BLaER1 (cell line): ENCODE results near the gene SCN5A.

Experiments
- H3K27ac ChIP-seq: shearing (Covaris generic); formaldehyde crosslinking; 2 replicates; pipeline ENCODE4 v1.8.1; 2022
- H3K27me3 ChIP-seq: shearing (Covaris generic); formaldehyde crosslinking; 2 replicates; pipeline ENCODE4 v1.8.1; 2022
- H3K36me3 ChIP-seq: shearing (Covaris generic); formaldehyde crosslinking; 2 replicates; pipeline ENCODE4 v1.8.1; 2022
- H3K4me1 ChIP-seq: shearing (Covaris generic); formaldehyde crosslinking; 2 replicates; pipeline ENCODE4 v1.8.1; 2022
- H3K4me2 ChIP-seq: shearing (Covaris generic); formaldehyde crosslinking; 2 replicates; pipeline ENCODE4 v1.8.1; 2022
- H3K4me3 ChIP-seq: shearing (Covaris generic); formaldehyde crosslinking; 2 replicates; pipeline ENCODE4 v1.8.1; 2022
- H3K9ac ChIP-seq: shearing (Covaris generic); formaldehyde crosslinking; 2 replicates; pipeline ENCODE4 v1.8.1; 2022
- H3K9me3 ChIP-seq: shearing (Covaris generic); formaldehyde crosslinking; 2 replicates; pipeline ENCODE4 v1.8.1; 2022
- H4K20me1 ChIP-seq: shearing (Covaris generic); formaldehyde crosslinking; 2 replicates; pipeline ENCODE4 v1.8.1; 2022
- Cebpa-rat ChIP-seq: shearing (Covaris generic); IDR thresholded peaks from 2 replicates; pipeline ENCODE4 v1.8.1; 2022

SCN5A gene

GRCh38 chr3:38649500-38650247 lies at the start of gene SCN5A:
TSS of gene SCN5A (minus strand) at chr3:38649687. CDS start at chr3:38633307, 16,380 bp downstream.
- no peaks in the 10 kb centered on the region for H3K9me3 ChIP-seq
- peak within 1 kb of the TSS; percentile 69 for H3K27ac ChIP-seq
- no peaks in the 10 kb centered on the region for H4K20me1 ChIP-seq
- peak within 1 kb of the TSS; percentile 82 for H3K9ac ChIP-seq
- peak within 1 kb of the TSS; percentile 81 for H3K4me3 ChIP-seq
- peak within 1 kb of the TSS; percentile 99 for H3K4me2 ChIP-seq
- peaks cover 13% of the 10 kb centered on the region for H3K27me3 ChIP-seq
- TF ChIP-seq Cebpa-rat = no peak
- H3K36me3 ChIP-seq = no peaks in the 10 kb centered on the region
- H3K4me1 ChIP-seq = peaks cover 16% of the 10 kb centered on the region

- H3K9ac ChIP-seq = no peak overlapping the region
- H3K27me3 ChIP-seq = no peaks in the 10 kb centered on the region
- no peaks in the 10 kb centered on the region for H3K4me1 ChIP-seq
Observed at GRCh38 chr3:38698760-38699159, 49.3 kb upstream of the SCN5A start.

GRCh38 chr3:38698061-38698460 lies 48.6 kb upstream of the SCN5A start:
- TF ChIP-seq Cebpa-rat = no peak
- H3K9me3 ChIP-seq = no peaks in the 10 kb centered on the region
- no peak overlapping the region for H3K9ac ChIP-seq

More at GRCh38 chr3:38698760-38699159, 49.3 kb upstream of the SCN5A start:
- Histone ChIP-seq H3K4me3 (no peak overlapping the region), H3K27ac (no peak overlapping the region), H3K4me2 (no peak overlapping the region), H3K9me3 (no peaks in the 10 kb centered on the region), H3K36me3 (no peaks in the 10 kb centered on the region), H4K20me1 (no peaks in the 10 kb centered on the region)
- TF ChIP-seq Cebpa-rat = no peak

GRCh38 chr3:38696034-38696433 lies 46.5 kb upstream of the SCN5A start:
- H3K9ac ChIP-seq = no peak overlapping the region
- no peaks in the 10 kb centered on the region for H3K4me1 ChIP-seq
- H3K36me3 ChIP-seq = no peaks in the 10 kb centered on the region
- H3K27me3 ChIP-seq = no peaks in the 10 kb centered on the region
- no peak for TF ChIP-seq Cebpa-rat
- H3K4me3 ChIP-seq = no peak overlapping the region
- H3K4me2 ChIP-seq = no peak overlapping the region
- no peak overlapping the region for H3K27ac ChIP-seq
- no peaks in the 10 kb centered on the region for H4K20me1 ChIP-seq
- no peaks in the 10 kb centered on the region for H3K9me3 ChIP-seq

More at GRCh38 chr3:38698061-38698460, 48.6 kb upstream of the SCN5A start:
- no peak overlapping the region for H3K27ac ChIP-seq
- no peaks in the 10 kb centered on the region for H4K20me1 ChIP-seq
- H3K4me3 ChIP-seq = no peak overlapping the region
- H3K27me3 ChIP-seq = no peaks in the 10 kb centered on the region
- no peak overlapping the region for H3K4me2 ChIP-seq
- H3K4me1 ChIP-seq = no peaks in the 10 kb centered on the region
- H3K36me3 ChIP-seq = no peaks in the 10 kb centered on the region

GRCh38 chr3:38690185-38690584 lies 40.7 kb upstream of the SCN5A start:
- Histone ChIP-seq H3K4me1 (no peaks in the 10 kb centered on the region), H3K36me3 (no peaks in the 10 kb centered on the region), H3K4me3 (no peak overlapping the region), H3K27ac (no peak overlapping the region), H3K9ac (no peak overlapping the region), H3K9me3 (no peaks in the 10 kb centered on the region), H3K4me2 (no peak overlapping the region), H3K27me3 (no peaks in the 10 kb centered on the region), H4K20me1 (no peaks in the 10 kb centered on the region)
- TF ChIP-seq Cebpa-rat = no peak

GRCh38 chr3:38689774-38690173 lies 40.3 kb upstream of the SCN5A start:
- Histone ChIP-seq H3K27ac (no peak overlapping the region), H3K4me1 (no peaks in the 10 kb centered on the region), H4K20me1 (no peaks in the 10 kb centered on the region), H3K36me3 (no peaks in the 10 kb centered on the region), H3K4me2 (no peak overlapping the region), H3K9ac (no peak overlapping the region), H3K9me3 (no peaks in the 10 kb centered on the region), H3K27me3 (no peaks in the 10 kb centered on the region), H3K4me3 (no peak overlapping the region)
- no peak for TF ChIP-seq Cebpa-rat

- no peak overlapping the region for H3K4me3 ChIP-seq
- no peak for TF ChIP-seq Cebpa-rat
- no peaks in the 10 kb centered on the region for H3K27me3 ChIP-seq
- no peak overlapping the region for H3K4me2 ChIP-seq
- no peak overlapping the region for H3K27ac ChIP-seq
- no peaks in the 10 kb centered on the region for H3K4me1 ChIP-seq
- no peaks in the 10 kb centered on the region for H3K36me3 ChIP-seq
- H3K9me3 ChIP-seq = no peaks in the 10 kb centered on the region
- H3K9ac ChIP-seq = no peak overlapping the region
- H4K20me1 ChIP-seq = no peaks in the 10 kb centered on the region
Observed at GRCh38 chr3:38689346-38689745, 39.9 kb upstream of the SCN5A start.

GRCh38 chr3:38687321-38687720 lies 37.8 kb upstream of the SCN5A start:
- Histone ChIP-seq H3K9ac (no peak overlapping the region), H3K36me3 (no peaks in the 10 kb centered on the region), H3K4me2 (no peak overlapping the region), H3K4me1 (no peaks in the 10 kb centered on the region), H3K4me3 (no peak overlapping the region), H3K27ac (no peak overlapping the region), H3K9me3 (no peaks in the 10 kb centered on the region), H3K27me3 (no peaks in the 10 kb centered on the region), H4K20me1 (no peaks in the 10 kb centered on the region)
- no peak for TF ChIP-seq Cebpa-rat

- Histone ChIP-seq H3K27ac (no peak overlapping the region), H3K9ac (no peak overlapping the region), H3K4me2 (no peak overlapping the region), H3K9me3 (no peaks in the 10 kb centered on the region), H3K27me3 (no peaks in the 10 kb centered on the region), H4K20me1 (no peaks in the 10 kb centered on the region), H3K4me1 (no peaks in the 10 kb centered on the region), H3K36me3 (no peaks in the 10 kb centered on the region), H3K4me3 (no peak overlapping the region)
- TF ChIP-seq Cebpa-rat = no peak
Observed at GRCh38 chr3:38684546-38684945, 35.1 kb upstream of the SCN5A start.

GRCh38 chr3:38669668-38670067 lies 20.2 kb upstream of the SCN5A start:
- Histone ChIP-seq H3K4me2 (no peak overlapping the region), H3K27ac (no peak overlapping the region), H3K36me3 (no peaks in the 10 kb centered on the region), H3K4me1 (no peaks in the 10 kb centered on the region), H3K4me3 (no peak overlapping the region), H4K20me1 (no peaks in the 10 kb centered on the region), H3K9ac (no peak overlapping the region), H3K27me3 (no peaks in the 10 kb centered on the region), H3K9me3 (no peaks in the 10 kb centered on the region)
- TF ChIP-seq Cebpa-rat = no peak
